Stimulated activated effector memory CD8-positive, alpha-beta T cell treated with anti-CD3 and anti-CD28 coated beads, Interleukin-12 subunit alpha, Interleukin-12 subunit beta, amount 100 ng/mL, for 72 hours (primary cell): ENCODE measurements around the gene MARK3.
"Not testable (repeated sequence)": the region's sequence is repeated elsewhere in the genome, so short reads cannot be mapped to it uniquely, and the experiment has no call there.

Experiments
- ATAC-seq: fragments of 150-1000 bp; cut with Tn5 transposase; 2 replicates; pipeline ENCODE4 v1.10.0; 2021
- DNase-seq, 2 donors: peaks; one replicate each; pipeline ENCODE4 v3.0.0; 2021 to 2022; ENCODE audit warnings: low spot score in 2 of 2
- H3K27ac Mint-ChIP-seq: one replicate; pipeline ENCODE4 v1.8.0; 2022; ENCODE audit warnings: mild to moderate bottlenecking, mixed read lengths
- H3K36me3 Mint-ChIP-seq: one replicate; pipeline ENCODE4 v1.8.0; 2022; ENCODE audit warnings: mild to moderate bottlenecking, mixed read lengths
- H3K4me1 Mint-ChIP-seq: one replicate; pipeline ENCODE4 v1.8.0; 2022; ENCODE audit warnings: mixed read lengths
- H3K4me3 Mint-ChIP-seq: one replicate; pipeline ENCODE4 v1.8.0; 2022; ENCODE audit warnings: mild to moderate bottlenecking, mixed read lengths
- H3K9me3 Mint-ChIP-seq: one replicate; pipeline ENCODE4 v1.8.0; 2022; ENCODE audit warnings: mixed read lengths

Gene MARK3

DNA sequence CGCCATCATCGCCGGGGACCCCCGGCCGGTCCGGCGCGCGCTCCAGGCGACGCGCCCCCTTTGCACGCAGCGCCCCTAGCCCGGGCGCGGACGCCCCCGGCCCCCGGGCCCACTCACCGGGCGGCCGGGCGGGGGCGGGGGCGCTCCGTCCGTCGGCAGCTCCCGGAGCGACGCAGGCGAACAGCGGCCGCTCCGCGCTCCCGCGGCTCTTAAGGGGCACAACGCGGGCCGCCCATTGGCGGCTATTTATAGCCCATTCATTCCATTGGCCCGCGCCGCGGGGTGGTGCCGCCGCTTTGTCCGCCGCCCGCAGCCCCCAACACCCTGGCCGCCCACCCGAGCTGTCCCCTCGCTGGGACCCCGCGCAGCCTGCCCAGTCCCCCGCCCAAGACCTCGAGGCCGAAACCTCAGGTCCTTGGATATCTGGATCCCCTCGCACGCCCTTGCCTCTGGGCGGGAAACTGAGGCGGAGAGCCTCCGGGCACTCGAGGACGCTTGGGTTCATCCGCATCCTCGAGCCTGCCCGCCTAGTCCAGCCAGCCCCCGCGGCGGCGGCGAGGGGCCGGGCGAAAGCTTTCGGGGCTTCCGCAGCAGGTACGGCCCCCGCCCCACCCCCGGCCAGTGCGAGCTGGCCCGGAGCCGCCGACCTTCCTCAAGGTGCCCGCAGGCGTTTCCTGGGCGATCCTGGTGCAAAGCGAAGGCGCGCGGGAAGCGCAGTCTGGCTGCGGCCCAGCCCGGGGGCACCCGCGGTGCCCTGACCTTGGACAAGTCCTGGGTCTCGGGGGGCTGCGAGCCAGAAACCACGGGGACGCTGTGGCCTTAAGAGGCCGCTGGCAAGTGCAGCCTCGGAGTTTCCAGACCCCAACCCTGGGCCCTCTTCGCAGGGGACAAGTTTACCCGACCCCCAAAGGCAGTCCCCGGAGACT lies 137.7 kb downstream of the MARK3 start, which contains the start of gene CKB:
CKB (minus strand) TSS at position 182 of the 926 bp plus-strand sequence. CDS start 337 bp downstream, outside the sequence.
- peaks cover 24% of the 10 kb centered on the region for H3K4me1 Mint-ChIP-seq
- peak within 1 kb of the TSS; percentile 50 for H3K4me3 Mint-ChIP-seq
- H3K27ac Mint-ChIP-seq: no peak within 1 kb of the TSS
- H3K9me3 Mint-ChIP-seq: no peaks in the 10 kb centered on the region
- no peak for ATAC-seq
- DNase-seq: no peak
- H3K36me3 Mint-ChIP-seq: peaks cover 16% of the 10 kb centered on the region

GRCh38 chr14:103523575-103523954 lies 138.3 kb downstream of the MARK3 start:
- Mint-ChIP-seq H3K27ac (no peak overlapping the region), H3K36me3 (peaks cover 19% of the 10 kb centered on the region), H3K9me3 (no peaks in the 10 kb centered on the region), H3K4me1 (peaks cover 31% of the 10 kb centered on the region), H3K4me3 (peak overlapping the region; percentile 50)
- ATAC-seq (no peak), DNase-seq (no peak)

DNA sequence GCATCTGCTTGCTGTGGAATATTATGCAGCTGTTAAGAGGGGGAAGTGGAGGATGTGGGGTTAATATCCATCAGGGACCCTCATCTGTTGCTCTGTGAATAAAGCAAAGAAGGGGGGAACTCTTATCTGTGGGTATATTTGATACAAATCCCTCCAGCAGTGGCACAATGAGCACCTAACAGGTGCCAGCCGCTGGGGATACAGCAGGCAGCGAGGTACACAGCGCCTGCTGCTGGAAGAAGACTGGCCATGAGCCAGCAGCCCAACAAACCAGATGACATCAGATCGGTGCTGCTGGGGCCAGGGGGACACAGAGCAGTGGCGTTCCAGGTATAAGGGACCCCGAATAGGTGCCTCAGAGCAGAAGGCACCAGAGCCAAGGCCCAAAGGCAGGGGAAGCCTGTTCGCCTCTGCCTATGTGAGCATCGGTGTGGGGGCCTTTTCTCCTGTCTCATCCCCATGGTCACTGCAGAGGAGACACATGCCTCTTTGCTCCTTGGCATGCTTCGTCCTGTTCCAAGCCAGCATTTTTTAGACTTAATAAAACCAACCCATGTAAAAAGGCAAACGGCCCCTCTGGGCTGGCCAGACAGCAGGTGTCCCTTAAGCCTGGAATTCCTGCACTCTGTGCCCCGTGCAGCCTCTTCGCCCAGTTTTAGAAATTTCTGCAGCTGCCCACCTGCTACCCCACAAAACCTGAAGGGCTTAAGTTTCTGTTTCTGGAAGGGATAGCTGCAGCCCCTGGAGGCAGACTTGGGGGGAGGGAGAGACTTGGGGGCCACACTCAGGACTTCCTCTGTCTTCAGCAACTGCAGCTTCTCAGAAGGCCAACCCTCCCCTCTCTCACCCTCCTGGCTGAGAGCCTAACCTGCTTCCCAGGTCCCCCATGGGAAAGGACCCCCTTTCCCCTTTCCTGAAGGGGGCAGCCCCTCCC lies 139.1 kb downstream of the MARK3 start:
- Mint-ChIP-seq H3K4me3 (no peak overlapping the region), H3K36me3 (peaks cover 22% of the 10 kb centered on the region), H3K9me3 (no peaks in the 10 kb centered on the region), H3K27ac (no peak overlapping the region), H3K4me1 (peaks cover 28% of the 10 kb centered on the region)
- ATAC-seq (no peak), DNase-seq (no peak)

DNA sequence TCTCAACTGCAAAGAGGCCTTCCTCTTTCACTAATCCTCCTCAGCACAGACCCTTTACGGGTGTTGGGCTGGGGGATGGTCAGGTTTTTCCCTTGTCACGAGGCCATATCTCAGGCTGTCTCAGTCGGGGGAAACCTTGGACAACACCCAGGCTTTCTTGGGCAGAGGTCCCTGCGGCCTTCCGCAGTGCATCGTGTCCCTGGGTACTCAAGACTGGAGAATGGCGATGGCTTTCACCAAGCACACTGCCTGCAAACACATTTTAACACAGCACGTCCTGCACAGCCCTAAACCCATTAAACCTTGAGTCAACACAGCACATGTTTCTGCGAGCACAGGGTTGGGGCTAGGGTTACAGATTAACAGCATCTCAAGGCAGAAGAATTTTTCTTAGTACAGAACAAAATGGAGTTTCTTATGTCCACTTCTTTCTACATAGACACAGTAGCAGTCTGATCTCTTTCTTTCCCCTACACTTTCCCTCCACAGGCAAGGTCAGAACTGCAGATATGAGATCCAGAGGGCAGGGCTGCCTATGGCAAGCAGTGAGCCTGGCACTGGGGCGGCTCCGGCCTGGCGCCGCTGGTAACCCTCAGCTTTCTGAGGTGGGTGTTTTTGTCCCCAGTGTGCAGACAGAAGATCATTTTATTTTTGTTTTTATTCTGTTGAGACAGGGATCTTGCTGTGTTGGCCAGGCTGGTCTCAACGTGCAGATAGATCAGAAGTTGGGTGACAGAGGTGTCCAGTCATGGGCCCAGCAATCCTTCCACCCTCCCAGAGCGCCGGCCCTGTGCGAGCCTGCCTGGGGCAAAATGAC lies 140.4 kb downstream of the MARK3 start:
- not testable (repeated sequence) for DNase-seq, H3K27ac Mint-ChIP-seq, H3K4me3 Mint-ChIP-seq, H3K9me3 Mint-ChIP-seq, ATAC-seq
- H3K36me3 Mint-ChIP-seq: peaks cover 31% of the 10 kb centered on the region
- H3K4me1 Mint-ChIP-seq: peaks cover 37% of the 10 kb centered on the region

DNA sequence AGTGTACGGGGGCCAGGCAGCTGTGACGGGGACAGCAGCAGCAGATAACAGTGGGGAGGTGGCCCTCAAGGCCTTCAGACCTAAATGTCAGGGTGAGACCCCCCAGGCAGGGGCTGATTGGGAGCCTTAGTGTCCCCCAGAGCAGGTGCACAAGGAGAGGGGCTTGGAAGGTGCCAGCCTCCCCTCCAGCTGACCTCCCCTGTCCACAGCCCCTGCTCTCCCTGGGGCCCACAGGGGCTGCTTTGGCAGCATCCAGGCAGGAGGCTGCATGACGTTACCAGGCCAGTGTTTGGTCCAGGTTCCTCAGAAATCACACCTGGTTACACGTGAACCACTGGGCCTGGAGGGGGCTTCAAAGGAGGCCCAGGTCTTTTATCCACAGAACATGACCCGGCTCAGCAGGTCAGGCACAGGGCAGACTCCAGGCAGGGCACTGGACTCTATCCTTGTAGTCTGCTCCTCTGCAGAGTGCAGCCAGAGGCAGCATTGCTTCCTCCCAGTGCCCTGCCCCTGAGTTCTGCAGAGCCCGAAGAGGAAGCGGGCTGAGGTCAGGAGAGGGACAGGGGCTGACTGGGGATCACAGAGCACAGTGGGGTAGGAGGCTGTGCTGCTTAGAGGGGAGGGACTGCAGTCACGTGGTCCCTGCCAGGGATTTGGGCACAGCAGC lies 141.2 kb downstream of the MARK3 start:
- H3K4me1 Mint-ChIP-seq: peaks cover 44% of the 10 kb centered on the region
- DNase-seq: no peak
- peaks cover 35% of the 10 kb centered on the region for H3K36me3 Mint-ChIP-seq
- H3K9me3 Mint-ChIP-seq: no peaks in the 10 kb centered on the region
- no peak overlapping the region for H3K27ac Mint-ChIP-seq
- no peak overlapping the region for H3K4me3 Mint-ChIP-seq
- ATAC-seq: no peak

- DNase-seq: no peak
- Mint-ChIP-seq H3K4me3 (peak overlapping the region; percentile 91), H3K27ac (peak overlapping the region; percentile 96), H3K36me3 (peaks cover 40% of the 10 kb centered on the region), H3K9me3 (no peaks in the 10 kb centered on the region), H3K4me1 (peaks cover 49% of the 10 kb centered on the region)
- ATAC-seq: no peak
Measured at GRCh38 chr14:103526914-103527248, 141.7 kb downstream of the MARK3 start.

DNA sequence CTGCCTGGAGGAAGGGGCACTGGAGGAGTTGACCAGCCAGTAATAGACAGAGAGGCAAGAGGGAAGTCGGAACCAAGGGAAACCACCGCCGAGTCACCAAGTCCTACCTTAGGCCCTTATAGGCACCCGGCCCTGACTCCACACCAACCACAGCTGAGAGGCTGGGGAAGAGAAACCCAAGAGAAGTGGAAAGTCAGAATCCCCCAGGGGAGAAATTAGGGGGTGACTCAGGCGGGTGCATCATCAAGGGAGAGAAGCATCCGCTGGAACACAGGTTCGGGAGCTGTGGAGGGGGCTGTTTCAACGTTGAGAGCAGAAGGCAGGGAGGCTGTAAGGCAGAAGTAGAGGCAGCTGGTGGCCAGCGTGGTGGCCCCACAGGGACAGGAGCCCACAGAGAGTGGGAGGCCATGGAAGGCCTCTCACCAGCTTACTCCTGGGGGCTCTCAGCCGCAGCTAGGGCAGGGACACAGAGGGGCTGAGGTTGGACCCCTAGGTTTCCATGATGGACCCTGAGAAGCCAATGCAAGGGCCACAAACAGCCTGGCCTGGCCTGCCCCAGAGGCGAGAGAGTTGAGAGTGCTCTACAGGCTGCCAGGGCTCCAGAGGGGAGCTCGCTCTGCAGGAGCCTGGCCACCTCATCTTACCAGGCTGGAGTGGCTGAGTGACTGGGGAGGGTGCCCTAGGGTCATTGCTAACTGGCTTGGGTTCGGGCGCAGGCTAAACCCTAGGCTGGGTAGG lies 142.4 kb downstream of the MARK3 start:
- DNase-seq: no peak
- H3K4me3 Mint-ChIP-seq: peak overlapping the region; percentile 91
- H3K36me3 Mint-ChIP-seq: peaks cover 42% of the 10 kb centered on the region
- H3K4me1 Mint-ChIP-seq: peaks cover 50% of the 10 kb centered on the region
- ATAC-seq: peak; percentile 66
- no peaks in the 10 kb centered on the region for H3K9me3 Mint-ChIP-seq
- peak overlapping the region; percentile 96 for H3K27ac Mint-ChIP-seq

DNA sequence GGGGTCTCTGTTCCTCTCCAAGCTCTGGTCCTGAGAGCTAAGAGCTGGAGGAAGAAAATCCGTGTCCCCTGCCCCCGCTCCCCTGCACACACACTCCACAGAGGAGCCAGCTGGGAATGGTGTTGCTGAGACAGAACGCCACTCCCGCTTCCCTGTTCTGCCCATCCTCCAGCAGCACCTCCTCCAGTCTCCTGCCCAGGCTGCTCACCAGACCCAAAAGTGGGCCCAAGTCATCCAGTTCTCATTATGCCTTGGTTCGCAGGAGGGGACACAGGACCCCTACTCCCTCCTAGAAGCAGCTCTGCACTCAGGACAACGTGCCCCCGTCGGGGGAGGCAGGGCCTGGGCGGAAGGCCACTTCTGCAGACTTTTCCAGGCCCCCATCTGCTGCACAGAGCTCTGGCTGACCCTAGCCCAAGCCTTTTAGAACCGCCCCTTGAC lies 143.0 kb downstream of the MARK3 start:
- H3K4me1 Mint-ChIP-seq: peaks cover 50% of the 10 kb centered on the region
- H3K27ac Mint-ChIP-seq: peak overlapping the region; percentile 96
- ATAC-seq (no peak), DNase-seq (no peak)
- H3K9me3 Mint-ChIP-seq: no peaks in the 10 kb centered on the region
- H3K36me3 Mint-ChIP-seq: peaks cover 42% of the 10 kb centered on the region
- H3K4me3 Mint-ChIP-seq: peak overlapping the region; percentile 91

DNA sequence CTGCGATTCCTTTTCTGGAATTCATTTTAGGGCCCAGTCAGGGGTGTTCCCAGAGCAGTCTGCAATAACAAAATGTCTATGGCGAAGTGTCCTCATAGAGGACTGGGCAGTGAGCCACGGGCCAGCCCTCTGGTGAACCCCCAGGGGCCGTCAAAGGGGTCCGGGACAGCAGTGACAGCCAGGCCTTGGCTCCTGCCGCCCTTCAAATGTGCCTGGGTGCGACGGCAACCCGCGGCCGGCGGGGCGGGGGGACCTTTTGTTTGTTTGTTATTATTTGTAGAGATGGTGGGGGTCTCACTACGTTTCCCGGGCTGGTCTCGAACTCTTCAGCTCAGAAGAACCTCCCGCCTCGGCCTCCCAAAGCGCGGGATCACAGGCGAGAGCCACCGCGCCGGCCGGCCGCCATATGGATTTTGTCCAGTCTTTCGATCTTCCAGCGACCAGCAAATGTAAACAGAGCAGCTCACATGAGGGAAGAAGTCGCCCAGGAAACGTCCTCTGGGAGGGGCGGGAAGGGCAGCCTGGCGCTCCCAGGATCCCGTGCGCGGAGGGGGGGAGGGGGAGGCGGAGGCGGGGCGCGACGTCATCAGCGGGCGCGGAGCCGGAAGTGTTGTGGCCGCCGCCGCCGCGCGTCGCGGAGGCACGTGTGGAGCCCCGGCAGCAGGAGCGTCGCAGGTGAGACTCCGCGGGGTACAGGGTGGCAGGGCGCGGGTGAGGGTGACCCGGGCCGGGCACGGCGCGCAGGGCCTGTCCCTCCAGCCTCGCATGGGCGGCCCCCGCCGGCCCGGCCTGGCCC lies 143.6 kb downstream of the MARK3 start, which contains the start of gene TRMT61A:
TRMT61A (plus strand) TSS at position 610 of the 796 bp plus-strand sequence. CDS start 783 bp downstream, outside the sequence.
- ATAC-seq (peak; percentile 81), DNase-seq (peak; percentile 64 to 84)
- H3K4me3 Mint-ChIP-seq: peak within 1 kb of the TSS; percentile 91
- H3K4me1 Mint-ChIP-seq: peaks cover 50% of the 10 kb centered on the region
- peak within 1 kb of the TSS; percentile 96 for H3K27ac Mint-ChIP-seq
- peaks cover 42% of the 10 kb centered on the region for H3K36me3 Mint-ChIP-seq
- no peaks in the 10 kb centered on the region for H3K9me3 Mint-ChIP-seq

DNA sequence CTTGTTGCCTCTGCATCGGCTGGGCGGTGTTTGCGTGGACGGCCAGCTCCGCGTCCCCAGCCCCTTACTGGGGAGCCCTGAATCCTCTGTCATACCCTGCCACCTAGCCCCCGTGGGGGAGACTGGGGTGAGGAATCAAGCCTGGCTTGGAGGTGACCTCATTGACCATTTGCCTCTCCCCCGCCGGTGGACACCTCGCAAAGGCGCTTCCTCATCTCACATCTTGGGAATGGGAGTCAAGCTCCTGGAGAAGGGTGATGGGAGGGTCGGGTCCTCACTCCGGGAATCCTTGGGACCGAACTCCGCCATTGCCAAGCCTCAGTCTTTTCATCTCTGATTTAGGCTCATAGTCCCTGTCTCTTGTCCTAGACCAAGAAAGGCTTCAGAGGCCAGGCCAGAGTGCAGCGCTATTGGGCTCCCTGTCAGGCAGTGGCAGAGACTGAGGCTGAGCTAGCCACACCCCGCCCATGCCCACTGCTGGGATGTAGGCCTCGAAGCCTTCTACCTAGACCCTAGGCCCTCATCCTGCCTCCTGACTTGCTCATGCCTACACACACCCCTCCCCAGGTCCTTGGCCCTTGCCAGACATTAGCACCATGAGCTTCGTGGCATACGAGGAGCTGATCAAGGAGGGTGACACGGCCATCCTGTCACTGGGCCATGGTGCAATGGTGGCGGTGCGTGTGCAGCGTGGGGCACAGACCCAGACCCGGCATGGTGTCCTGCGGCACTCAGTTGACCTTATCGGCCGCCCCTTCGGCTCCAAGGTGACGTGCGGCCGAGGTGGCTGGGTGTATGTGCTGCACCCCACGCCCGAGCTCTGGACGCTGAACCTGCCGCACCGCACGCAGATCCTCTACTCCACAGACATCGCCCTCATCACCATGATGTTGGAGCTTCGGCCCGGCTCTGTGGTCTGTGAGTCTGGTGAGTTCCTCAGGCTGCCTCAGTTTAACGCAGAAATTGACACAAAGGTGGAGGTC lies 144.5 kb downstream of the MARK3 start:
- H3K4me3 Mint-ChIP-seq: peak overlapping the region; percentile 91
- DNase-seq (no peak), ATAC-seq (no peak)
- no peaks in the 10 kb centered on the region for H3K9me3 Mint-ChIP-seq
- H3K4me1 Mint-ChIP-seq: peaks cover 50% of the 10 kb centered on the region
- peaks cover 42% of the 10 kb centered on the region for H3K36me3 Mint-ChIP-seq
- H3K27ac Mint-ChIP-seq: peak overlapping the region; percentile 96

DNA sequence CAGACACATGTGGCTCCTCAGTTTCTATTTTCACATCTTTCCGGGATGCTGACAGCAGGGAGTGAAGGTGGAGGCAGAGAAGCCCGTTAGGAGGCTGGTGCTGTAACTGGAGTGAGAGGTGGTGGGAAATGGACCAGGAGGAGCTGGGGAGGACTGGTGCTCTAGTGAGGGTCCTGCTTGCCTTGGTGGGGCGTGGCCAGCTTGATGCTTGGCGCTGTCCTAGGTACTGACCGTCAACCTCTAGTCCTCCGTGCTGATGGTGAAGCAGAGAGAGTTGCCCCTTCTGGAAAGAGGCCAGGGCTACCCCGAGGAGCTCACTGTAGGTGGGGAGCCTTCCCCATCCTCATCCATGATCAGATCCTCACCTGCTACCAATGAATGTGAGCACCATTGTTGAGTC lies 145.2 kb downstream of the MARK3 start:
- no peaks in the 10 kb centered on the region for H3K9me3 Mint-ChIP-seq
- H3K27ac Mint-ChIP-seq: no peak overlapping the region
- DNase-seq: no peak
- peaks cover 42% of the 10 kb centered on the region for H3K36me3 Mint-ChIP-seq
- peak overlapping the region; percentile 91 for H3K4me3 Mint-ChIP-seq
- ATAC-seq: no peak
- peaks cover 50% of the 10 kb centered on the region for H3K4me1 Mint-ChIP-seq

- Mint-ChIP-seq H3K27ac (peak overlapping the region; percentile 74), H3K4me3 (peak overlapping the region; percentile 91), H3K36me3 (peaks cover 42% of the 10 kb centered on the region), H3K9me3 (no peaks in the 10 kb centered on the region), H3K4me1 (peaks cover 50% of the 10 kb centered on the region)
- DNase-seq (no peak), ATAC-seq (no peak)
Measured at GRCh38 chr14:103530831-103531230, 145.6 kb downstream of the MARK3 start.
